Measurements from ENCODE around the gene DNAJB1.

GRCh38 chr19:14526423-14526822 is 8.2 kb upstream of the DNAJB1 start:
- no peak for TF ChIP-seq CTCF (optimal IDR thresholded peaks at IDR 0.05 in 1 of 3, IDR thresholded peaks at IDR 0.05 in 1 of 3, conservative IDR thresholded peaks at IDR 0.05 in 1 of 3; ENCODE audit: extremely low read depth in 1 of 3, insufficient read depth in 2 of 3, low read length in 3 of 3)
- no peak for TF ChIP-seq EZH2 (IDR thresholded peaks at IDR 0.05; ENCODE audit: low read length)

All from keratinocyte (primary cell).